Thyroid gland (tissue), 4 donors: ENCODE measurements around the gene B3GNT7. TPM values are rescaled to one million over a fixed set of nuclear protein-coding genes. Genes with fewer than 3 reads are reported as not detected.

Experiments
- DNase-seq, 2 donors: peaks; one replicate each; pipeline ENCODE4 v3.0.0-alpha.2; 2019
- H3K27ac ChIP-seq, 3 donors: fragments of 200-600 bp; sonication (generic); 1 replicate in 2 of 3; 2 replicates in 1 of 3; pipeline ENCODE4 v1.5.1; 2016 to 2019; ENCODE audit warnings: mild to moderate bottlenecking in 1 of 3, moderate library complexity in 1 of 3
- H3K27me3 ChIP-seq: fragments of 200-600 bp; sonication (generic); one replicate; pipeline ENCODE4 v1.5.1; 2019
- H3K36me3 ChIP-seq, 2 donors: fragments of 200-600 bp; sonication (generic); one replicate each; pipeline ENCODE4 v1.5.1; 2016 to 2019
- H3K4me1 ChIP-seq, 2 donors: fragments of 200-600 bp; sonication (generic); one replicate each; pipeline ENCODE4 v1.5.1; 2017 to 2019
- H3K4me3 ChIP-seq, 3 donors: fragments of 200-600 bp; sonication (generic); replicated peaks in 1 of 3; 1 replicate in 2 of 3; 2 replicates in 1 of 3; pipeline ENCODE4 v1.5.1; 2016; ENCODE audit warnings: mild to moderate bottlenecking in 1 of 3
- H3K9me3 ChIP-seq: fragments of 200-600 bp; sonication (generic); one replicate; pipeline ENCODE4 v1.5.1; 2017
- CTCF ChIP-seq, 6 experiments: fragments of 200-600 bp in 3 of 6; fragments of 450-650 bp in 3 of 6; sonication (generic) in 3 of 6; IDR thresholded peaks; one replicate each; pipeline ENCODE4 v1.5.1; 2016 to 2019; ENCODE audit warnings: antibody characterized with exemption in 6 of 6, mild to moderate bottlenecking in 2 of 6, inconsistent platforms in 1 of 6, moderate library complexity in 1 of 6
- POLR2A ChIP-seq, 2 donors: fragments of 450-650 bp; IDR thresholded peaks; one replicate each; pipeline ENCODE4 v1.6.1; 2017; ENCODE audit warnings: antibody characterized with exemption in 2 of 2, mild to moderate bottlenecking in 2 of 2, moderate library complexity in 1 of 2
- WGBS, 2 donors: methylation state at CpG; one replicate each; pipeline ENCODE4 v1.1.5; 2017; 5-methylcytosine and 5-hydroxymethylcytosine counted together
- intact Hi-C: fragments of 100-400 bp; cut with DNase I; formaldehyde crosslinking; loops from one replicate; pipeline ENCODE4 v1.15.1; 2023
- total RNA-seq, 4 donors: library from RNA; depleted of rRNA; stranded (reverse); fragments of >200 nt; gene quantifications; one replicate each; pipeline ENCODE4 v1.2.3, GENCODE V29; 2016

Gene B3GNT7
- total RNA-seq, 4 donors from 2014 or later: 6.5 to 19.2 (median 7.8) TPM

DNA sequence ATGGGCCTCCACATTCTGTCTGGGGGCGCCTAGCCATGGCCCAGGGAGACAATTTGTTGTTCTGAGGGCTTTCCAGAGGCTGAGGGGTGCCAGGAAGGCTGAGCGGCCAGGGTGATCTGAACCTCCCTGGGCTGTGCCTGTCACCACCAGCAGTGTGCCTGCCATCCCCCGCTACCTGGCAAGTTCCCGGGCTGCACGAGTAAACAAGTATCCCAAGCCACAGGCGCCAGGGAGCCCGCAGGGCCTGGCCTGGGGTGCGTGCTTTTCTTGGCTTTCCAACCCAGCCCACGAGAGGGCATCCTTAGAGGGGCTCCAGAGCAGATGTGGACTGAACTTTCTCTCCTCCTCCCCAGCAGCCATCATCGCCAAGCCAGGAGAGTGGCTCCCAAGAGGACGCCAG is 35.1 kb upstream of the B3GNT7 start:
- Histone ChIP-seq H3K9me3 (no peaks in the 10 kb centered on the region), H3K27me3 (no peaks in the 10 kb centered on the region), H3K36me3 (peaks cover 0 to 4% of the 10 kb centered on the region in 2 donors), H3K4me3 (no peak overlapping the region), H3K27ac (no peak overlapping the region), H3K4me1 (no peaks in the 10 kb centered on the region)
- intact Hi-C loops: no loop called here
- 91 to 93% methylated on average over 3 to 9 of the region's 11 CpGs for WGBS, 2 donors
- TF ChIP-seq CTCF (IDR thresholded peaks at IDR 0.05) (no peak), POLR2A (IDR thresholded peaks at IDR 0.05) (no peak)
- DNase-seq: no peak

DNA sequence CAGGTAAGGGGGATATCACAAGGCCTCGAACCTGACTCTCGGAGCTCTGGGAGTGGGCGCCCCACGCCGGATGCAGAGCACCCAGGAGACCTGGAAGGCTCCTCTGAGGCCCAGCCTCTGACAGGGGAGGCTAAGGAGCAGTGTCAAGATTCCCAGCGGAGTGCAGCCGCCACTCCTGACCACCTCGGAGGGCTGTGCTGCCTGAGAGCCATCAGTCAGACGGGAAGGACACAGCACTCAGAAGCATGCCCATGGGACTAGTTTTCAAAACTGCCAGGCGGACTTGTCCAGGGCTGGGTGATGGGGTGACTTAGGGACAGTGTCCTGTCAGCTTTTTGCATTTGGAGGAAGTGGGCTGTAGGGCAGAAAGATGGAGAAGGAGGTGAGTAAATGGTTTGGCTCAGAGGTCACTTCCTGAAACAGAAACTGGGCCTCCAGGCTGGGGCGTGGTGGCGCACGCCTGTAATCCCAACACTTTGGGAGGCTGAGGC is 34.6 kb upstream of the B3GNT7 start:
- Histone ChIP-seq H3K9me3 (no peaks in the 10 kb centered on the region), H3K27ac (no peak overlapping the region), H3K4me3 (no peak overlapping the region), H3K36me3 (peaks cover 0 to 4% of the 10 kb centered on the region in 2 donors), H3K4me1 (no peaks in the 10 kb centered on the region), H3K27me3 (no peaks in the 10 kb centered on the region)
- intact Hi-C loops: no loop called here
- no peak for DNase-seq
- WGBS, 2 donors: 92 to 97% methylated on average over 7 to 13 of the region's 13 CpGs
- TF ChIP-seq POLR2A (IDR thresholded peaks at IDR 0.05): no peak
- no peak for TF ChIP-seq CTCF (IDR thresholded peaks at IDR 0.05)

DNA sequence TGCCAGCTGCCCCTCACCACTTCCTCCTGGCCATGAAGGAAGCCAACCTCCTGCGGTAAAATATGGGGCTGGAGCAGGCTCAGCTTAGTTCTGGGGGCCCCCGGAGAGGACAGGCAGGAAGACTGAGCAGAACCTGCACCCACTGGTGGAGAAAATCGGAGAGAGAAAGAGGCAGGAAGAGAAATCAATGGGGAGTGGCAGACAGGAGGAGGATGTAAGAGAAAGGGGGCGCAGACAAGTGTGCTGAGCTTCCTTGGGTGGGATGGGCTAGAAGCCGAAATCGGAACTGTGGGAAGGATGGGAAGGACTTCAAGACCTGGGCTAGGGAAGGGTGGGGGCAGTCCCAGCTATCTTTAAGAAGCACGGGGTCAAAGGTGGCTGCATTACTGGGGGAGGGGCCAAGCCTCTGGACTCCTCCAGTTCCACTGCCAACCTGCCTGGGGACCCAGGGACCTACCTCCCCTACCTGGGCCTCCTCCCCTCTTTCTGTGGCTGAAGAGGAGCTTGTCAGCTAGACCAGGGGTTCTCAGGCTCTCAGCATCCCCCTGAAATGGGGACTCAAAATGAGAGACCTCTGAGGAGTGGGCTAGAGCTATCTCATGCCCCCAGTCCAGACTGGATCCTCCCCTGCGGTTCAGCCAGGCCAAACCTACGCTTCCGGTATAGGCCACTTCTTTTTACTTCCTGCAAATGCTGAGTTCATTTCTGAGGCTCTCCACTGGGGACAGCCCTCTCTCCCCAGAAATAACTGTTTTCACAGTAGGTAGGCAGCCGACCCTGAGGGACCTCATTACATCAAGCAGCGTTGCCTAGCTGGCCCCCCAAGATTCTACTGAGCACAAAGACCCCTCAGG is 33.6 kb upstream of the B3GNT7 start:
- WGBS, 2 donors: 82 to 84% methylated on average over 12 of the region's 12 CpGs
- H3K4me3 ChIP-seq: no peak overlapping the region
- no peak for DNase-seq
- intact Hi-C loops: no loop called here
- H3K36me3 ChIP-seq: peaks cover 0 to 4% of the 10 kb centered on the region in 2 donors
- H3K27me3 ChIP-seq: no peaks in the 10 kb centered on the region
- no peak for TF ChIP-seq CTCF (IDR thresholded peaks at IDR 0.05)
- no peak for TF ChIP-seq POLR2A (IDR thresholded peaks at IDR 0.05)
- H3K4me1 ChIP-seq: no peaks in the 10 kb centered on the region
- no peak overlapping the region for H3K27ac ChIP-seq
- no peaks in the 10 kb centered on the region for H3K9me3 ChIP-seq

DNA sequence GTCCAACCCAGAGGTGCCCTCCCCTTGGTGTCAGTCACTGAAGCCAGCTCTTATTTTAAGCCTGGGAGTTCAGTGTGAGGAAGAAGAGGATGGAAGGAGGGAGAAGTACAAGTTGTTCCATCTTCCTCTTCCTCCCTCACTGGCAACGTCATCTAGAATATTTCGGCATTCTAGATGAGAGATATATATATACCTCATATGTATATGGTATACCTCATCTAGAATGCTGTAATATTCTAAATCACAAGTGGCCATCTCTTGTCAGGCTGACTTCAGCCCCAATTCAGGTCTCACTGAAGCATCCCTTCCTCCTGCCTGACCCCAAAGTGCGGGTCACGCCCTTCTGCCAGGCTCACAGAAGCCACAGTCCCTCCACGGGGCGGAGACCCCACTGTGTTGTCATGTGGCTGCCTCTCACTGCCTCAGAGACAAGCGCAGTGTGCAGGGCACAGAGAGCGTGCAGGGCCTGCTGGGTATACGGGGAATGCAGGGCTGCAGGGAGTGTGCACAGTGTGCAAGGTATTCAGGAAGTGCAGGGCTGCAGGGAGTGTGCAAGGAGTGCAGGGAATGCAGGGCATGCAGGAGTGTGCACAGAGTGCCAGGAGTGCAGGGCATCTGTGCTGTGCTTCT is 32.8 kb upstream of the B3GNT7 start:
- Histone ChIP-seq H3K27ac (no peak overlapping the region), H3K4me1 (no peaks in the 10 kb centered on the region), H3K36me3 (peaks cover 0 to 4% of the 10 kb centered on the region in 2 donors), H3K4me3 (no peak overlapping the region), H3K9me3 (no peaks in the 10 kb centered on the region), H3K27me3 (no peaks in the 10 kb centered on the region)
- intact Hi-C loops: no loop called here
- 84 to 95% methylated on average over 9 of the region's 9 CpGs for WGBS, 2 donors
- TF ChIP-seq CTCF (IDR thresholded peaks at IDR 0.05): no peak
- TF ChIP-seq POLR2A (IDR thresholded peaks at IDR 0.05): no peak
- no peak for DNase-seq

- Histone ChIP-seq H3K9me3 (no peaks in the 10 kb centered on the region), H3K4me3 (no peak overlapping the region), H3K27ac (no peak overlapping the region), H3K4me1 (no peaks in the 10 kb centered on the region), H3K27me3 (no peaks in the 10 kb centered on the region), H3K36me3 (peaks cover 0 to 4% of the 10 kb centered on the region in 2 donors)
- TF ChIP-seq POLR2A (IDR thresholded peaks at IDR 0.05) (no peak), CTCF (IDR thresholded peaks at IDR 0.05) (no peak)
- intact Hi-C loops: no loop called here
- WGBS, 2 donors: 93 to 94% methylated on average over 4 to 5 of the region's 5 CpGs
- DNase-seq: no peak
Measured at GRCh38 chr2:231364061-231364460, 31.4 kb upstream of the B3GNT7 start.
